K562 (cell line): Measurements from ENCODE around the gene TMEM150A. TPM values are rescaled to one million over a fixed set of nuclear protein-coding genes. Genes with fewer than 3 reads are reported as not detected.
A peak's percentile ranks its signal among the peaks of the same experiment; 100 is the strongest.

Source experiments
- AFF1 ChIP-seq, 2 experiments: fragments of 450-650 bp; IDR thresholded peaks; 2 replicates each; pipeline ENCODE4 v1.6.1; 2018; ENCODE audit warnings: mild to moderate bottlenecking in 2 of 2, low read depth in 1 of 2; ENCODE audit not compliant: partially characterized antibody in 2 of 2
- CREM ChIP-seq: IDR thresholded peaks from 2 replicates; pipeline ENCODE4 v1.6.1; 2014; ENCODE audit warnings: antibody characterized with exemption, low read depth
- EGR1 ChIP-seq: fragments of 450-650 bp; conservative IDR thresholded peaks from 2 replicates; pipeline ENCODE4 v1.6.1; 2017; ENCODE audit warnings: mild to moderate bottlenecking
- ESRRA ChIP-seq: fragments of 450-650 bp; IDR thresholded peaks from 2 replicates; pipeline ENCODE4 v1.6.1; 2014; ENCODE audit warnings: low read depth, mild to moderate bottlenecking, moderate library complexity, borderline replicate concordance
- FOXM1 ChIP-seq, 2 experiments: fragments of 450-650 bp in 1 of 2; sonication (generic) in 1 of 2; formaldehyde crosslinking in 1 of 2; IDR thresholded peaks; 2 replicates each; pipeline versions ENCODE4 v1.6.1 to v1.9.0; 2017 to 2022; ENCODE audit warnings: low read depth in 2 of 2, mild to moderate bottlenecking in 2 of 2, missing genetic modification reagents in 1 of 2, moderate library complexity in 1 of 2
- HNRNPL ChIP-seq: fragments of 200-400 bp; formaldehyde crosslinking; IDR thresholded peaks from 2 replicates; pipeline ENCODE4 v1.6.1; 2017; ENCODE audit warnings: low read depth, mild to moderate bottlenecking, low read length
- JUND ChIP-seq, 2 experiments: IDR thresholded peaks; 2 replicates in 1 of 2; 3 replicates in 1 of 2; pipeline ENCODE4 v1.6.1; 2011; ENCODE audit warnings: borderline replicate concordance in 2 of 2, low read depth in 2 of 2, low read length in 2 of 2, improper control_type of control experiment in 1 of 2, missing biosample characterization in 1 of 2, missing genetic modification characterization in 1 of 2, missing genetic modification reagents in 1 of 2
- MAX ChIP-seq: sonication (generic); formaldehyde crosslinking; IDR thresholded peaks from 2 replicates; pipeline ENCODE4 v1.9.0; 2022; ENCODE audit warnings: mild to moderate bottlenecking, missing genetic modification reagents
- NONO ChIP-seq, 2 experiments: fragments of 200-400 bp in 1 of 2; fragments of 450-650 bp in 1 of 2; formaldehyde crosslinking in 1 of 2; IDR thresholded peaks; 2 replicates each; pipeline ENCODE4 v1.6.1; 2017; ENCODE audit warnings: low read depth in 2 of 2, mild to moderate bottlenecking in 2 of 2, moderate library complexity in 2 of 2, low read length in 1 of 2
- RFX1 ChIP-seq: fragments of 450-650 bp; IDR thresholded peaks from 2 replicates; pipeline ENCODE4 v1.6.1; 2016; ENCODE audit warnings: mild to moderate bottlenecking, moderate library complexity
- SLC30A9 ChIP-seq: fragments of 250-450 bp; sonication (Bioruptor Pico); IDR thresholded peaks from 2 replicates; pipeline ENCODE4 v1.8.0; 2022; ENCODE audit warnings: mild to moderate bottlenecking, moderate library complexity
- UBTF ChIP-seq, 2 experiments: IDR thresholded peaks; 2 replicates each; pipeline ENCODE4 v1.6.1; 2012; ENCODE audit warnings: improper control_type of control experiment in 2 of 2, low read depth in 2 of 2, low read length in 2 of 2, borderline replicate concordance in 1 of 2
- ZBTB12 ChIP-seq: fragments of 250-450 bp; sonication (Bioruptor Pico); IDR thresholded peaks from 2 replicates; pipeline ENCODE4 v1.4.0; 2020
- ZBTB43 ChIP-seq: sonication (generic); formaldehyde crosslinking; IDR thresholded peaks from 2 replicates; pipeline ENCODE4 v1.8.0; 2023; ENCODE audit warnings: mild to moderate bottlenecking, missing genetic modification reagents
- ZNF766 ChIP-seq: fragments of 200-800 bp; sonication (Bioruptor generic); conservative IDR thresholded peaks from 2 replicates; pipeline ENCODE4 v1.6.1; 2016; ENCODE audit warnings: missing genetic modification characterization, missing compliant biosample characterization
- polyA plus RNA-seq, 8 experiments: library from polyadenylated mRNA; depleted of rRNA in 4 of 8; stranded (reverse) in 5 of 8; unstranded in 3 of 8; fragments of >200 nt; fragmentation: Nextera tagmentation in 2 of 8; fragmentation: Illumina TruSeq in 1 of 8; extraction: Ambion mirVana in 2 of 8; extraction: Trizol in 1 of 8; gene quantifications; 2 replicates each; pipeline versions ENCODE4 v1.2.1 to v1.2.3, GENCODE V29; 2011 to 2014; ENCODE audit warnings: inconsistent platforms in 1 of 8, missing spikeins in 1 of 8
- total RNA-seq, 7 experiments: library from RNA; depleted of rRNA in 6 of 7; stranded (reverse); fragments of >200 nt in 6 of 7; fragmentation: Illumina TruSeq in 2 of 7; extraction: Trizol in 2 of 7; gene quantifications; 2 replicates each; pipeline versions ENCODE4 v1.2.1 to v1.2.3, GENCODE V29; 2011 to 2021; ENCODE audit warnings: low replicate concordance in 1 of 7

Gene TMEM150A
- total and polyA plus RNA-seq, 9 of the 15 experiments (the other 6 are each of a cell fraction or from before 2014, with no cell fraction given) = 3.9 to 17.1 (median 8.4) TPM

GRCh38 chr2:85602476-85603234 is at the start of gene TMEM150A (continued):
- TF ChIP-seq NONO (IDR thresholded peaks at IDR 0.05; ENCODE audit: low read depth in 2 of 2, low read length in 1 of 2) = peak; percentile 80 to 88; a peak in 3 of 4 replicates
- peak; percentile 65; the same call in 1 of the 2 replicates for TF ChIP-seq HNRNPL
- no peak for TF ChIP-seq RFX1
- peak; percentile 38; the same call in 1 of the 2 replicates for TF ChIP-seq JUND (IDR thresholded peaks at IDR 0.05; ENCODE audit: borderline replicate concordance, low read depth, low read length)
- TF ChIP-seq JUND (tag; IDR thresholded peaks at IDR 0.05; ENCODE audit: borderline replicate concordance, low read depth, low read length) = no peak; the same call in 2 of the 3 replicates
- TF ChIP-seq ZBTB12 (CRISPR knock-in tag) = peak; percentile 69
- peak; percentile 41; the same call in 1 of the 2 replicates for TF ChIP-seq ESRRA
- peak; percentile 95 for TF ChIP-seq EGR1
- TF ChIP-seq AFF1 (IDR thresholded peaks at IDR 0.05; ENCODE audit: low read depth in 1 of 2, partially characterized antibody in 2 of 2) = peak in 1 of 2 experiments; percentile 93
- TF ChIP-seq UBTF (IDR thresholded peaks at IDR 0.05; ENCODE audit: borderline replicate concordance in 1 of 2, low read depth in 2 of 2, low read length in 2 of 2) = peak; percentile 33 to 83; a peak in 2 of 4 replicates
- TF ChIP-seq ZBTB43 (CRISPR knock-in tag) = no peak
- peak; percentile 53 for TF ChIP-seq MAX (CRISPR knock-in tag)
- peak; percentile 95 for TF ChIP-seq CREM
- TF ChIP-seq SLC30A9 (CRISPR knock-in tag) = no peak
- 0 out of 2 replicates have a peak, but pooled peaks have one; percentile 49 for TF ChIP-seq ZNF766
- no peak for TF ChIP-seq FOXM1 (IDR thresholded peaks at IDR 0.05; ENCODE audit: low read depth)
- TF ChIP-seq FOXM1 (CRISPR knock-in tag; IDR thresholded peaks at IDR 0.05; ENCODE audit: low read depth) = 0 out of 2 replicates have a peak, but pooled peaks have one; percentile 30
